Measurements from ENCODE around the gene PSTK.

Gene PSTK

DNA sequence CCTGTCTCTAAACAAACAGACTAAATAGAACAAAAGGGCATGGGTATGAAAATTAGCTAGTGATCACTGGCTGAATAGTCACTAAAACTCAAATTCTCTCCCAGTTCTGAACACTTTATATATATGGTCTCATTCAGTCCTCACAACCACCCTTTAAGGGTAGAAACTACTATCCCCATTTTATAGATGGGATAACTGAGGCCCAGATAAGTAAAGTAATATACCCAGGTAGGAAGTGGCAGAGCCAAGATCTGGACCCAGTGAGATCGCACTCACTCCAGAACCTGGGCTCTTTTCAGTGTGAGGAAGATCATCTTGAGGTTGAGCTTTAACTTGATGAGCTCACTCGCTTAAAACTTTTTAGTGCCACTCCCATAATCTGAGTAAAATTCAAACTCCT is 4.5 kb downstream of the PSTK start:
- H2AFZ ChIP-seq (ENCODE audit: low read depth, low read length, severe bottlenecking): no peak overlapping the region
- H3K9ac ChIP-seq (ENCODE audit: low read length): no peak overlapping the region
- H3K9me2 ChIP-seq (replicated peaks; ENCODE audit: insufficient read depth, low read length): no peaks in the 10 kb centered on the region
- H3K36me3 ChIP-seq (ENCODE audit: low read length): no peaks in the 10 kb centered on the region
- 0 out of 2 replicates have a peak, but pooled peaks cover 2% of the 10 kb centered on the region for H3F3A ChIP-seq (ENCODE audit: insufficient read depth)
- no peaks in the 10 kb centered on the region for H3K27me3 ChIP-seq (ENCODE audit: low read length)
- no peak for TF ChIP-seq EZH2phosphoT487 (conservative IDR thresholded peaks at IDR 0.05; ENCODE audit: low read length)
- no peaks in the 10 kb centered on the region for H4K20me1 ChIP-seq (ENCODE audit: low read depth, low read length)
- no peak overlapping the region for H3K4me2 ChIP-seq (ENCODE audit: low read depth, low read length, poor library complexity, severe bottlenecking)
- H3K4me3 ChIP-seq (ENCODE audit: insufficient read depth, low read length, poor library complexity, severe bottlenecking): no peak overlapping the region
- no peaks in the 10 kb centered on the region for H3K79me2 ChIP-seq (ENCODE audit: insufficient read depth, low read length)
- H3K9me3 ChIP-seq (ENCODE audit: insufficient read depth, low read length): no peaks in the 10 kb centered on the region
- H3K27ac ChIP-seq (ENCODE audit: low read depth, low read length): no peak overlapping the region

DNA sequence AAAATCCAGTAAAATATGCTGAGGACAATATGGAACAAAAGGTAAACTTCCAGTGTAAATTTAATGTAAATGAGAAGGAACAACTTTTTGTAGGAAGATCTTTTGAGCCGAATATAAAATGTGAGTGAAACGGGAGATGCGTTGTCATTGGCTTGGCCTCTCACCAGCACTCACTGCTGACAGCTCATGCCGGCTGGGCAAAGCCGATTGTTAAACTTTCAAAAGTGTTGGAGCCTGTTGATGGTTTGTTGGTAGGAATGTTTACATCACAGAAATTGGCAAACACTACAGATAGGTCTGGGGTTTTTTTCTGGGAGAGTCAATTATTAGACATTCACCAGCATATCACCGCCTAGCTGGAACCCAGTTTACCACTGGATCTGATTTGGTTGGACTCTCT is 6.1 kb downstream of the PSTK start:
- no peak overlapping the region for H3K27ac ChIP-seq (ENCODE audit: low read depth, low read length)
- no peaks in the 10 kb centered on the region for H3K9me2 ChIP-seq (replicated peaks; ENCODE audit: insufficient read depth, low read length)
- TF ChIP-seq, protein P1, sequence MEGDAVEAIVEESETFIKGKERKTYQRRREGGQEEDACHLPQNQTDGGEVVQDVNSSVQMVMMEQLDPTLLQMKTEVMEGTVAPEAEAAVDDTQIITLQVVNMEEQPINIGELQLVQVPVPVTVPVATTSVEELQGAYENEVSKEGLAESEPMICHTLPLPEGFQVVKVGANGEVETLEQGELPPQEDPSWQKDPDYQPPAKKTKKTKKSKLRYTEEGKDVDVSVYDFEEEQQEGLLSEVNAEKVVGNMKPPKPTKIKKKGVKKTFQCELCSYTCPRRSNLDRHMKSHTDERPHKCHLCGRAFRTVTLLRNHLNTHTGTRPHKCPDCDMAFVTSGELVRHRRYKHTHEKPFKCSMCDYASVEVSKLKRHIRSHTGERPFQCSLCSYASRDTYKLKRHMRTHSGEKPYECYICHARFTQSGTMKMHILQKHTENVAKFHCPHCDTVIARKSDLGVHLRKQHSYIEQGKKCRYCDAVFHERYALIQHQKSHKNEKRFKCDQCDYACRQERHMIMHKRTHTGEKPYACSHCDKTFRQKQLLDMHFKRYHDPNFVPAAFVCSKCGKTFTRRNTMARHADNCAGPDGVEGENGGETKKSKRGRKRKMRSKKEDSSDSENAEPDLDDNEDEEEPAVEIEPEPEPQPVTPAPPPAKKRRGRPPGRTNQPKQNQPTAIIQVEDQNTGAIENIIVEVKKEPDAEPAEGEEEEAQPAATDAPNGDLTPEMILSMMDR (IDR thresholded peaks at IDR 0.05; ENCODE audit: insufficient read depth, low read length, poor library complexity, severe bottlenecking): no peak
- no peak for TF ChIP-seq EZH2phosphoT487 (conservative IDR thresholded peaks at IDR 0.05; ENCODE audit: low read length)
- no peak overlapping the region for H2AFZ ChIP-seq (ENCODE audit: low read depth, low read length, severe bottlenecking)
- no peaks in the 10 kb centered on the region; the same call in 1 of the 2 replicates for H3K36me3 ChIP-seq (ENCODE audit: low read length)
- no peaks in the 10 kb centered on the region for H3K27me3 ChIP-seq (ENCODE audit: low read length)
- 0 out of 2 replicates have a peak, but pooled peaks cover 5% of the 10 kb centered on the region for H3F3A ChIP-seq (ENCODE audit: insufficient read depth)
- H3K79me2 ChIP-seq (ENCODE audit: insufficient read depth, low read length): no peaks in the 10 kb centered on the region
- H3K9me3 ChIP-seq (ENCODE audit: insufficient read depth, low read length): no peaks in the 10 kb centered on the region
- H3K4me2 ChIP-seq (ENCODE audit: low read depth, low read length, poor library complexity, severe bottlenecking): no peak overlapping the region
- H3K9ac ChIP-seq (ENCODE audit: low read length): no peak overlapping the region
- H3K4me3 ChIP-seq (ENCODE audit: insufficient read depth, low read length, poor library complexity, severe bottlenecking): no peak overlapping the region
- no peaks in the 10 kb centered on the region for H4K20me1 ChIP-seq (ENCODE audit: low read depth, low read length)

DNA sequence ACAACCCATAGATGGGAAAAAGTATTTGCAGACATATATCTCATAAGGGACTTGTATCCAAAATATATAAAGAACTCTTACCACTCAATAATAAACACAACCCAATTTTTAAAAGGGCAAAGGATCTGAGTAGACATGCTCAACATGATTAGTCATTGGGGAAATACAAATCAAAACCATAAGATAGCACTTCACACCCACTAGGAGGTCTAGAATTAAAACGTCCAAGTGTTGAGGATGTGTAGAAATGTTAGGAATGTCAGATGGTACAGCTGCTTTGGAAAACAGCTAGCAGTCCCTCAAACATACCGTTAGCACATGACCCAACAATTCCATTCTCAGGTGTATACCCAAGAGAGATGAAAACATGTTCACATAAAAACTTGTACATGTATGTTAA is 8.3 kb downstream of the PSTK start:
- Histone ChIP-seq H4K20me1 (ENCODE audit: low read depth, low read length) (no peaks in the 10 kb centered on the region), H3K9ac (ENCODE audit: low read length) (no peak overlapping the region), H3K36me3 (ENCODE audit: low read length) (peaks cover 15% of the 10 kb centered on the region; the same call in 1 of the 2 replicates), H3F3A (ENCODE audit: insufficient read depth) (peaks cover 15% of the 10 kb centered on the region; the same call in 1 of the 2 replicates), H3K79me2 (ENCODE audit: insufficient read depth, low read length) (no peaks in the 10 kb centered on the region), H3K9me2 (replicated peaks; ENCODE audit: insufficient read depth, low read length) (no peaks in the 10 kb centered on the region), H3K27me3 (ENCODE audit: low read length) (no peaks in the 10 kb centered on the region), H3K27ac (ENCODE audit: low read depth, low read length) (no peak overlapping the region), H3K9me3 (ENCODE audit: insufficient read depth, low read length) (no peaks in the 10 kb centered on the region), H3K4me2 (ENCODE audit: low read depth, low read length, poor library complexity, severe bottlenecking) (no peak overlapping the region), H3K4me3 (ENCODE audit: insufficient read depth, low read length, poor library complexity, severe bottlenecking) (no peak overlapping the region), H2AFZ (ENCODE audit: low read depth, low read length, severe bottlenecking) (no peak overlapping the region)
- TF ChIP-seq EZH2phosphoT487 (conservative IDR thresholded peaks at IDR 0.05; ENCODE audit: low read length): no peak
- TF ChIP-seq, protein P1 (IDR thresholded peaks at IDR 0.05; ENCODE audit: insufficient read depth, low read length, poor library complexity, severe bottlenecking): no peak

DNA sequence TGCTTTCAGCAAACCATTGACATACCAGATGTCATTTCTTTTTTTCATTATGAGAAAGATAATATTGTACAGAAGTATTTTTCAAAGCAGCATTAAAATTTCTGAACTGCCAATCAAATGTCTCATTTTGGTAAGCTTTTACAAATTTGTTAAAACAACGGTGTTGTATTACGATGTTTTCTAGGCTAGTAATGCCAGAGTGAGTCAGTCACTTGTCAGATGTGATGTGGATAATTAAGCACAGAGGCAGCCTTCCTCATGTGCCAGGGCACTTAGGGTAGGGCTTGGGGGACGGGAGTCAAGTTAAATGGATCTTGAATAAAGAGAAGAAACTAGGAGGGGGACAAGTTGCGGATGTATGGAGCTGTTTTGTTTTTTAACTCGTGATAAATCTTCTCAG is 10.1 kb downstream of the PSTK start:
- Histone ChIP-seq H3K27ac (ENCODE audit: low read depth, low read length) (no peak overlapping the region), H3K4me3 (ENCODE audit: insufficient read depth, low read length, poor library complexity, severe bottlenecking) (no peak overlapping the region), H3K9ac (ENCODE audit: low read length) (no peak overlapping the region), H3F3A (ENCODE audit: insufficient read depth) (peaks cover 15% of the 10 kb centered on the region; the same call in 1 of the 2 replicates), H3K36me3 (ENCODE audit: low read length) (peaks cover 15% of the 10 kb centered on the region), H2AFZ (ENCODE audit: low read depth, low read length, severe bottlenecking) (no peak overlapping the region), H3K27me3 (ENCODE audit: low read length) (no peaks in the 10 kb centered on the region), H3K79me2 (ENCODE audit: insufficient read depth, low read length) (no peaks in the 10 kb centered on the region), H3K9me3 (ENCODE audit: insufficient read depth, low read length) (no peaks in the 10 kb centered on the region), H3K4me2 (ENCODE audit: low read depth, low read length, poor library complexity, severe bottlenecking) (no peak overlapping the region), H3K9me2 (replicated peaks; ENCODE audit: insufficient read depth, low read length) (no peaks in the 10 kb centered on the region), H4K20me1 (ENCODE audit: low read depth, low read length) (no peaks in the 10 kb centered on the region)
- TF ChIP-seq EZH2phosphoT487 (conservative IDR thresholded peaks at IDR 0.05; ENCODE audit: low read length): no peak
- TF ChIP-seq, protein P1 (IDR thresholded peaks at IDR 0.05; ENCODE audit: insufficient read depth, low read length, poor library complexity, severe bottlenecking): no peak
